Measurements from ENCODE around the gene ECHS1.

Gene ECHS1

DNA sequence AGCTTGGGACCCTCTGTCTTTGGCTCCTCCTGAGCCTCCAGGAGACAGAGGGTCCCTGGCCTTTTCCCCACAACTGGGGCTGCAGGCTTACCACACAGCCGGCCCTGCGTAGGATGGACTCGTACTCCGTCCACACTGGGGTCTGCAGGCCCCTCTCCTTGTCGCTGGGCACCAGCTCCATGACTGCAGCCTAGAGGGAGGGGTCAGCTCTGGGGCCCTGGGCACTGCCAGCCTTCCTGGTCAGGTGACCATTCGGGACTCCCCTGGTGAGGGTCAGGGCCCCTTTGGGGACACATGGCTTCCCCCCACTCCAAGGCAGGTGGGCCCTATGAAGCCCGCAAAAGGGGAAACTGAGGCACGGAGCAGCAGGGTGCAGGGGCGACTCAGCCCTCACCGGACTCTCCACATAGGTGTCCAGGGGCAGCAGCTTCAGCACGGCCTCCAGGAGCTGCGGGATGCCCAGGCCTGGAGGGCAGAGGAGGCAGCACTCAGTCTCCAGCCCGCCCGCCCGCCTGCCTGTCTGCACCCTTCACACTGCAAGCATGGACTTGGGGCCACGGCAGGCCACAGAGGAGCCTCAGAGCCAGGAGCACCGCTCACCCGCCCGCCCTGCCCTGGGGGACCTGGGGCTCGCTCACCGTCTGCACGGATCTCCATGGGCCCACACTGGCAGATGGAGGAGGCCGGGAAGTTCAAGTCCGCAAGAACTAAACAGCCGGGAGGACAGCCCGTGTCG is 16.4 kb downstream of the ECHS1 start:
- no peak for DNase-seq (ENCODE audit: low read depth)
- TF ChIP-seq, protein P1, sequence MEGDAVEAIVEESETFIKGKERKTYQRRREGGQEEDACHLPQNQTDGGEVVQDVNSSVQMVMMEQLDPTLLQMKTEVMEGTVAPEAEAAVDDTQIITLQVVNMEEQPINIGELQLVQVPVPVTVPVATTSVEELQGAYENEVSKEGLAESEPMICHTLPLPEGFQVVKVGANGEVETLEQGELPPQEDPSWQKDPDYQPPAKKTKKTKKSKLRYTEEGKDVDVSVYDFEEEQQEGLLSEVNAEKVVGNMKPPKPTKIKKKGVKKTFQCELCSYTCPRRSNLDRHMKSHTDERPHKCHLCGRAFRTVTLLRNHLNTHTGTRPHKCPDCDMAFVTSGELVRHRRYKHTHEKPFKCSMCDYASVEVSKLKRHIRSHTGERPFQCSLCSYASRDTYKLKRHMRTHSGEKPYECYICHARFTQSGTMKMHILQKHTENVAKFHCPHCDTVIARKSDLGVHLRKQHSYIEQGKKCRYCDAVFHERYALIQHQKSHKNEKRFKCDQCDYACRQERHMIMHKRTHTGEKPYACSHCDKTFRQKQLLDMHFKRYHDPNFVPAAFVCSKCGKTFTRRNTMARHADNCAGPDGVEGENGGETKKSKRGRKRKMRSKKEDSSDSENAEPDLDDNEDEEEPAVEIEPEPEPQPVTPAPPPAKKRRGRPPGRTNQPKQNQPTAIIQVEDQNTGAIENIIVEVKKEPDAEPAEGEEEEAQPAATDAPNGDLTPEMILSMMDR (conservative IDR thresholded peaks at IDR 0.05; ENCODE audit: low read depth, low read length): no peak
- H3K4me3 ChIP-seq (ENCODE audit: low read depth, low read length): peak overlapping the region; percentile 60

DNA sequence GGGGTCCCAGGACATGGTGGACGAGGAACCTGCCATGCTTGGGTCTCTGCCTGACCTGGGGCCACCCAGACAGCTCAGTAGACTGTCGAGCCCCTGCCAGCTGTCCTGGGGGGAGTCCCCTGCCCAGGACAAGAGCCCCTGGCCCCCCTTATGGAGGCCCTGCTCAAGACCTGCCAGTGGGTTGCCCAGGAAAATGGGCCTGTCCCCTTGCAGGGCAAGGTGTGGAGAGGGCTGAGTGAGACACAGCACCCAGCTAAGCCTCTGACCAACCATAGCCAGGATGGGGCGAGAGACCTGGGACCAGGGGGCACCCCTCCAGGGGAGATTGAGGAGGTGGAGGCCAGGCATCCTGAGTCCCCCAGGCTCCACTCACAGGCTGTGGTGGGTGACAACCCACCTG is 17.2 kb downstream of the ECHS1 start:
- no peak overlapping the region for H3K4me3 ChIP-seq (ENCODE audit: low read depth, low read length)
- no peak for DNase-seq (ENCODE audit: low read depth)
- TF ChIP-seq, protein P1 (conservative IDR thresholded peaks at IDR 0.05; ENCODE audit: low read depth, low read length): no peak

DNA sequence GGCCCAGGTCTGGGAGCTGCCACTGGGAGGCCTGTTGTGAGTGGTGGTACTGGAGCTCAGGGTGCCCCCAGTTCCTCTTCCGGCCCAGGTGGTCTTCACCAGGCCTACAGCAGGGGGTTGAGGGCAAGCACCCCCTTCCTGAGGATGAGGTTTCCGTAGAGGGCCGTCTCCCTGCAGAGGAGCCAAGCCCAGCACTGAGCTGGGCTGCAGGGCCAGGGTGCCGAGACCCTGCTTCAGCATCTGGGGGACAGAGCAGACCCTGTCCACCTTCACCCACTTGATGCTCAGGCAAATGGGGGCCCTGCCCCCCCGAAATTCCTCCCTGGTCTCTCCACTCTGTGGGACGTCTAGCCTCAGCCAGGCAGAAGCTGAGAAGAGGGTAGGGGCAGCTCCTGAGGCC is 17.9 kb downstream of the ECHS1 start:
- H3K4me3 ChIP-seq (ENCODE audit: low read depth, low read length): no peak overlapping the region
- TF ChIP-seq, protein P1 (conservative IDR thresholded peaks at IDR 0.05; ENCODE audit: low read depth, low read length): no peak
- DNase-seq (ENCODE audit: low read depth): no peak

DNA sequence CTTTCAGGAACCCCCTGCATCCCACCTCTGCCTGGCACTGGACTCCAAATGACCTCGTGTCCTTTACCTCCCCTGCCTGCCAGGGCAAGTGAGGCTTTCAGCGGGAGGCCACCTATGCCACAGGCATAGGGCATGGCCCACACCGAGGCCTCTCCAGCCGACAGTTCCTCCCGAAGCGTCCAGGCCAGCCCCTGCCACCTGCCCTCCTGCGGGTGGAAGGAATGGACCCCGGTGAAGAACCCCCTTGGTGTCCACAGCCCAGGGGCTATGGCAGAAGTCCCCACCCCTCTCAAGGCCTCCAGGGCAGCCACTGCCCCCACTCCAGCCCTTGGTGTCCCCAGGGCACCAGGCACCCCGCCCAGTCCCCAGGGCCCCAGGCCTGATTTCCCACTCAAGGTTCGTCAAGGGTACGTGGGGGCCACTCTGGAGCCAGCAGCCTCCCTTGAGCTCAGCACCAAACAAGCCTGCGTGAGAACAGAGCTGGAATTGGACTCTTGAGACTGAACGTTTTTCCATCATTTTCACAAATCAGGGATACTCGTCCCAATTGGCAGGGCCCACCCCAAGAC is 18.4 kb downstream of the ECHS1 start:
- H3K4me3 ChIP-seq (ENCODE audit: low read depth, low read length): no peak overlapping the region
- TF ChIP-seq, protein P1 (conservative IDR thresholded peaks at IDR 0.05; ENCODE audit: low read depth, low read length): no peak
- DNase-seq (ENCODE audit: low read depth): no peak

DNA sequence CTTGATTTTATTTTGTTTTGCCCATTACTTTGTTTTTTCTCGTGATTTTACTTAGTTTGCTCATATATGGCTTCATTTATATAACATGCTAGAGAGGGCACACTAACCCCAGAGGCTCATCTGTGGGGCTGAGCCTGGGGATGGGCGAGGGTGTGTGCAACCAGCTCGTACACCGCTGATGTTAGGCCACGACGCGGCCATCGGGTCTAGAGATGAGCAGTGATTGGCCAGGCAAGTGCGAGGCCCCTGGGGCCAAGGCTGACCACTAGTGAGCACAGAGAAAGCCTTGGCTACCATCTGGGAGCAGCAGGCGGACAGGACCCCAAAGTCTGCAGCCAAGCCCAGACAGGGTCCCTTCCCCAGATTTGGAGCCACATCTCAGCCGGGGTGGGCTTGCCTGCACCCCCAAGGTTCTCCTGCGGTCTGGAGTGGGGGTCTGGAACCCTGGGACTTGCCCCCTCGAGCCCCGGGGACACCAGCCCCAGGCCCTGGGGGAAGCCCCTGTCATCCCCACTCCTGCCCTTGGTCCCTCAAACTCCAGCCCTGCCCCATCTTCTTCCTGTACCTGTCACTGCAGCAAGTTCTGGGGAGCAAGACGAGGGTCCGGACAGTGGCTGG is 19.1 kb downstream of the ECHS1 start:
- DNase-seq (ENCODE audit: low read depth): no peak
- H3K4me3 ChIP-seq (ENCODE audit: low read depth, low read length): no peak overlapping the region
- TF ChIP-seq, protein P1 (conservative IDR thresholded peaks at IDR 0.05; ENCODE audit: low read depth, low read length): no peak

DNA sequence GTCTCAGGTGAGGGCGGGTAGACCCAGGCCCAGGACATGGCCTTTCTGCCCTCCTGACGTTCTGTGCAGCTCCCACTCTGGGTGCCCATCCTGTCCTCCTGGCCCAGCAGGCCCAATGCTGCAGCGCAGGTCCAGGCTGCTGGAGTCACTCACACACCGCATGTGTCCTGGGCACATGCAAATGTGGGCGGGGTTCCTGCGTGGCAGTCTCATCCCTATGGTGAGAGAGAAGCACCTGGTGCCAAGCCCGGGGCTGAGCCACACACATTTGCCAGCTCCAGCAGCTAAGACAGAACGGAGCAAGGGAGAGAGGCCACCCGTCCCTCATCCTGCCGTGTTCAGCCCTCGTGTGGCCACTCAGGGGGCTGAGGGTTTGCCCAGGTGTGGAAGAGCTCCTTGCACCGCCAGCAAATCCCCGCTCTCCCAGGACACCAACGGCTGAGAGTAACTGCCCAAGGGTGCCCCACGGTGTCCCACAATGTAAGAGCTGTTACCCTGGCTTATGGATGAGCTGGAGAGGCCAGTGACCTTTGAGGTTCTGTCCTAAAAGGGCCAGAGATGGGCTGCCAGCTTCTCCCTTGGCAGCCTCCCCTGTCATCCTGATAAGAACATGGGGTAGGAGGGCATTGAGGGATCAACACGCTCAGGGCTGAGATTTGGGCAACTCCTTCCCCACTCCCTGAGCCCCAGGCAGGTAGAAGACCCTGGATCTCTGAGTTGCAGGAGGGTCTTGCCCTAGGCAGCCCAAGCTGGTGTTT is 19.8 kb downstream of the ECHS1 start:
- TF ChIP-seq, protein P1 (conservative IDR thresholded peaks at IDR 0.05; ENCODE audit: low read depth, low read length): no peak
- no peak overlapping the region for H3K4me3 ChIP-seq (ENCODE audit: low read depth, low read length)
- no peak for DNase-seq (ENCODE audit: low read depth)
